Naive thymus-derived CD4-positive, alpha-beta T cell (primary cell): Measurements from ENCODE around the gene ERCC5. TPM values are rescaled to one million over a fixed set of nuclear protein-coding genes. Genes with fewer than 3 reads are reported as not detected.

Experiments used
- ATAC-seq: fragments of 150-1000 bp; cut with Tn5 transposase; 2 replicates; pipeline ENCODE4 v1.10.0; 2021; ENCODE audit warnings: mild to moderate bottlenecking, moderate library complexity
- CTCF ChIA-PET: fragments of 350-600 bp; sonication (Branson Sonifier 250); formaldehyde crosslinking; loops from one replicate; lab custom pipeline; 2021; ENCODE audit warnings: antibody characterized with exemption; lab: Charles Lee
- POLR2A ChIA-PET: fragments of 350-600 bp; sonication (Branson Sonifier 250); formaldehyde crosslinking; loops from one replicate; lab custom pipeline; 2021; ENCODE audit warnings: antibody characterized with exemption, inconsistent platforms; lab: Charles Lee
- DNase-seq, 9 donors: peaks; one replicate each; pipeline versions ENCODE4 v3.0.0 to v3.0.0-alpha.2; 2020 to 2022; ENCODE audit warnings: mixed read lengths in 1 of 9
- H3K27ac ChIP-seq: one replicate; pipeline ENCODE4 v1.7.0; 2013; ENCODE audit warnings: mild to moderate bottlenecking, low read depth, low read length, moderate library complexity
- H3K27me3 ChIP-seq, 2 donors: one replicate each; pipeline ENCODE4 v1.7.0; 2013; ENCODE audit warnings: low read length in 2 of 2, mild to moderate bottlenecking in 2 of 2, moderate library complexity in 2 of 2; ENCODE audit not compliant: control insufficient read depth in 2 of 2, insufficient read depth in 2 of 2
- H3K36me3 ChIP-seq, 3 experiments: 1 replicate in 2 of 3; 2 replicates in 1 of 3; pipeline ENCODE4 v1.7.0; 2013; ENCODE audit warnings: low read length in 3 of 3, mild to moderate bottlenecking in 3 of 3, moderate library complexity in 1 of 3; ENCODE audit not compliant: insufficient read depth in 3 of 3, control insufficient read depth in 2 of 3
- H3K4me1 ChIP-seq, 2 donors: one replicate each; pipeline ENCODE4 v1.7.0; 2013; ENCODE audit warnings: low read length in 2 of 2, mild to moderate bottlenecking in 2 of 2, moderate library complexity in 1 of 2; ENCODE audit not compliant: control insufficient read depth in 2 of 2, insufficient read depth in 2 of 2
- H3K4me3 ChIP-seq: 2 replicates; pipeline ENCODE4 v1.7.0; 2013; ENCODE audit warnings: mild to moderate bottlenecking, low read length
- H3K9me3 ChIP-seq, 3 experiments: 1 replicate in 2 of 3; 2 replicates in 1 of 3; pipeline ENCODE4 v1.7.0; 2013; ENCODE audit warnings: low read length in 3 of 3; ENCODE audit not compliant: control insufficient read depth in 2 of 3
- H3K27ac Mint-ChIP-seq, 9 donors: one replicate each; pipeline ENCODE4 v1.8.0; 2020 to 2022; ENCODE audit warnings: mixed read lengths in 9 of 9, mild to moderate bottlenecking in 8 of 9, moderate library complexity in 5 of 9, inconsistent platforms in 2 of 9
- H3K27me3 Mint-ChIP-seq, 5 donors: one replicate each; pipeline ENCODE4 v1.8.0; 2021 to 2022; ENCODE audit warnings: mixed read lengths in 5 of 5, mild to moderate bottlenecking in 1 of 5
- H3K36me3 Mint-ChIP-seq, 5 donors: one replicate each; pipeline ENCODE4 v1.8.0; 2020 to 2022; ENCODE audit warnings: mixed read lengths in 5 of 5, mild to moderate bottlenecking in 3 of 5, inconsistent platforms in 1 of 5
- H3K4me1 Mint-ChIP-seq, 7 donors: one replicate each; pipeline ENCODE4 v1.8.0; 2020 to 2022; ENCODE audit warnings: mixed read lengths in 7 of 7, mild to moderate bottlenecking in 3 of 7, inconsistent platforms in 1 of 7
- H3K4me3 Mint-ChIP-seq, 10 donors: one replicate each; pipeline ENCODE4 v1.8.0; 2020 to 2022; ENCODE audit warnings: mild to moderate bottlenecking in 10 of 10, mixed read lengths in 10 of 10, moderate library complexity in 6 of 10, inconsistent platforms in 2 of 10
- H3K9me3 Mint-ChIP-seq, 11 donors: one replicate each; pipeline ENCODE4 v1.8.0; 2020 to 2022; ENCODE audit warnings: mixed read lengths in 11 of 11, mild to moderate bottlenecking in 4 of 11, inconsistent platforms in 1 of 11, moderate library complexity in 1 of 11
- intact Hi-C, 2 donors: fragments of 100-400 bp; cut with micrococcal nuclease; formaldehyde crosslinking; loops; one replicate each; pipeline ENCODE4 v1.15.1; 2023
- polyA plus RNA-seq, 2 donors: library from polyadenylated mRNA; unstranded; fragments of 300-500 nt; fragmentation: Illumina TruSeq; gene quantifications; one replicate each; pipeline ENCODE4 v1.2.3, GENCODE V29; 2021
- total RNA-seq, 6 experiments: library from RNA in 5 of 6; stranded (reverse) in 5 of 6; gene quantifications; 1 replicate in 5 of 6; 2 replicates in 1 of 6; pipeline ENCODE4 v1.2.3 and lab custom pipeline; 2021 to 2026

The ERCC5 gene
- total and polyA plus RNA-seq, 7 experiments from 2014 or later: 48.6 to 158 (median 93.4) TPM

DNA sequence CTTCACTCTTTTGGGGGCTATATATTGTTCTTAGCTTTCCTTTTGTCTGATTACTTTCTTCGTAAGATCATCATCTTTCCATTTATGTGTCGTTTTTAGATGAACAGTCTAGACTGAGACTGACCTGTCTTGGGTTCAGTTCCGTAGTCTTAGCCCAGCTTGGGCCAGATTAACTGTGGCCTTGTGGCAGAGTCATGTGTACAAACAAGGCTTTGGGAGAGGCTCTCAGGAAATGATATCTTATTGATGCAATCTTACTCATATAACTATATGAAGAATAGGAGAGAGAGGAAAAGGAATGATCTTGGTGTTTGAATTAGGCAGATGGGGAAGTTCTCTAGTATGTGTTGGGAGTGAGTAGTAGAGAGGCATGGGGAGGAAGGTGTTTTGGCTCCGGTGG lies 6.8 kb upstream of the ERCC5 start:
- Histone ChIP-seq H3K27ac (no peak overlapping the region), H3K9me3 (no peaks in the 10 kb centered on the region), H3K4me3 (no peak overlapping the region), H3K4me1 (no peaks in the 10 kb centered on the region), H3K36me3 (no peaks in the 10 kb centered on the region), H3K27me3 (no peaks in the 10 kb centered on the region)
- intact Hi-C loops: no loop called here
- no peaks in the 10 kb centered on the region for H3K27me3 Mint-ChIP-seq
- no peaks in the 10 kb centered on the region for H3K4me1 Mint-ChIP-seq
- H3K27ac Mint-ChIP-seq: peak overlapping the region in 1 of 9 donors; percentile 0
- DNase-seq (no peak), ATAC-seq (no peak)
- H3K9me3 Mint-ChIP-seq: no peaks in the 10 kb centered on the region
- H3K36me3 Mint-ChIP-seq: peaks cover 0 to 18% (median 5%) of the 10 kb centered on the region in 5 donors
- H3K4me3 Mint-ChIP-seq: no peak overlapping the region
- ChIA-PET POLR2A (interaction anchor here (0.6 kb wide), 1 partner anchor 246 kb away, joined by 3 read pairs; no protein-coding TSS in a partner anchor), CTCF (no interaction called here)

DNA sequence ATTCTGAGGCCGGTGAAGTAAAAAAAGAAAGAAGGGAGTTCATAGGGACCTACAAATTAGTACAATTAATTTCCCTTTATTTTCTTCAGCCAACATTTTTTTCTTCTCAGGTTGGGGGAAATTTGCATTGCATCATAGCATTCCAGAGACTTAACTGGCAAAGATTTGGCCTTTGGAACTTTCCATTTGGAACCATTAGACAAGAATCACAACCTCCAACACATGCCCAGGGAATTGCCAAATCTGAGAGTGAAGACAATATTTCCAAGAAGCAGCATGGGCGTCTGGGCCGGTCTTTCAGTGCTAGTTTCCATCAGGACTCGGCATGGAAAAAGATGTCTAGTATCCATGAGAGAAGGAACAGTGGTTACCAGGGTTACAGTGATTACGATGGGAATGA lies 6.4 kb upstream of the ERCC5 start:
- Histone ChIP-seq H3K27ac (no peak overlapping the region), H3K4me3 (no peak overlapping the region), H3K36me3 (no peaks in the 10 kb centered on the region), H3K27me3 (no peaks in the 10 kb centered on the region), H3K9me3 (no peaks in the 10 kb centered on the region), H3K4me1 (no peaks in the 10 kb centered on the region)
- Mint-ChIP-seq H3K36me3 (peaks cover 0 to 16% (median 3%) of the 10 kb centered on the region in 5 donors), H3K4me3 (no peak overlapping the region), H3K4me1 (peaks cover 0 to 3% (median 2%) of the 10 kb centered on the region in 7 donors), H3K27ac (peak overlapping the region in 1 of 9 donors; percentile 28), H3K27me3 (no peaks in the 10 kb centered on the region), H3K9me3 (no peaks in the 10 kb centered on the region)
- CTCF ChIA-PET: no interaction called here
- intact Hi-C loops: no loop called here
- DNase-seq: no peak
- ATAC-seq: no peak
- POLR2A ChIA-PET: interaction anchor here (0.6 kb wide), 1 partner anchor 246 kb away, joined by 3 read pairs; no protein-coding TSS in a partner anchor

DNA sequence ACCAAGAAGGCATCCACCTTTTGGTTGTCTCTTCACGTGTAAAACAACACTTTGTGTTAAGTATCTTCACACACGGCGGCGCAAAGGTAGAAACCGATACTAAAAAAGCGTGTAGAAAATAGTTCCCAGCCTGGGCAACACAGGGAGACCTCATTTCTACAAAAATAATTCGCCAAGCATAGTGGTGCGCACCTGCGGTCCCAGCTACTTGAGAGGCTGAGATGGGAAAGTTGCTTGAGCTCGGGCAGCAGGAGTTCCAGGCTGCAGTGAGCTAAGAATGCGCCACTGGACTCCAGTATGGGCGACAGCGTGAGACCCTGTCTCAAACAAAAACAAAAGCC lies 573 bp upstream of the ERCC5 start:
- Histone ChIP-seq H3K4me3 (peak overlapping the region; percentile 98), H3K4me1 (peaks cover 19 to 29% of the 10 kb centered on the region in 2 donors), H3K36me3 (peaks cover 0 to 7% (median 0%) of the 10 kb centered on the region in 3 experiments), H3K27me3 (no peaks in the 10 kb centered on the region), H3K9me3 (no peaks in the 10 kb centered on the region), H3K27ac (peak overlapping the region; percentile 97)
- H3K27me3 Mint-ChIP-seq: peaks cover 0 to 4% (median 0%) of the 10 kb centered on the region in 5 donors
- no peak for DNase-seq
- peak overlapping the region; percentile 86 to 100 (median 96) for H3K4me3 Mint-ChIP-seq
- peaks cover 26 to 47% (median 37%) of the 10 kb centered on the region in 7 donors for H3K4me1 Mint-ChIP-seq
- POLR2A ChIA-PET: interaction anchor here (0.7 to 6.7 kb wide), 20 partner anchors 8 to 1221 kb away, joined by 3 to 351 read pairs (median 6); partner anchors contain the start of genes TEX30 and TPP2
- H3K36me3 Mint-ChIP-seq: peaks cover 0 to 6% (median 0%) of the 10 kb centered on the region in 5 donors
- intact Hi-C loops: loop anchor here (1.0 to 10.0 kb wide), 9 partner anchors 45 to 1703 kb away; partner anchors contain the start of genes TEX30 (in 1 of the 2) and TPP2 (in 1 of the 2)
- H3K27ac Mint-ChIP-seq: peak overlapping the region; percentile 93 to 100 (median 99)
- CTCF ChIA-PET: interaction anchor here (0.6 to 3.6 kb wide), 4 partner anchors 240 to 265 kb away, joined by 3 to 26 read pairs (median 3); partner anchors contain the start of gene TPP2
- peak; percentile 44 for ATAC-seq
- peaks cover 0 to 5% (median 0%) of the 10 kb centered on the region in 11 donors for H3K9me3 Mint-ChIP-seq

DNA sequence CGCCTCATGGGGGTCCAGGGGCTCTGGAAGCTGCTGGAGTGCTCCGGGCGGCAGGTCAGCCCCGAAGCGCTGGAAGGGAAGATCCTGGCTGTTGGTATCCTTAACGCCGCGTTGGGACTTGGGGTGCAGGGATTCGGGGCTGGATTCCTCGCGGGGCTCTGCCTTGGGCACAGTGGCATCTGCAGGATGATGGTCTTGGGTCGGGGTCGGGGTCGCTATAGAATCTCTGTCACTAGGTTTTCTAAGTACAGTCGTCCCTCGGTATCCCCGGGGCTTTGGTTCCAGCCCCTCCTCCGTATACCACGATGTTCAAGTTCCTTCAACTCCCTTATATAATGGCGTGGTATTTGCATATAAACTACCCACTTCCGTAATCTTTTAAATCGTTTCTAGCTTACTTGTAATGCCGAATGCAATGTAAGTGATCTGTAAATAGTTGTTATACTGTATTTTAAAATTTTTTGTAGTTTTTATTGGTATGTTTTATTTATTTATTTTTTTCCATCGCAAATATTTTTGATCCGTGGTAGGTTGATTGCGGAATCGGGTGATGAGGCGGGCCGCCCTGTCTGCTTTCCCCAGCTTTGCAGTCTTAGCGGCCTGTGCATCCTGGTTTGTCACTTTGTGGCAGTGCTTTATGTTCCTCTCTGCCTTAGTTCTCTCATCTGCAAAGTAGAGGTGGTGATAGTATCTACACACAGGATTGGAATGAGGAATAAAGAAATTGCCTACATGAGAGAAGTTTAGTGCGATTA lies 606 bp downstream of the ERCC5 start:
- Mint-ChIP-seq H3K4me3 (peak overlapping the region; percentile 86 to 100 (median 96)), H3K36me3 (peaks cover 0 to 9% (median 3%) of the 10 kb centered on the region in 5 donors), H3K4me1 (peaks cover 34 to 53% (median 43%) of the 10 kb centered on the region in 7 donors), H3K27me3 (peaks cover 0 to 4% (median 0%) of the 10 kb centered on the region in 5 donors), H3K27ac (peak overlapping the region; percentile 93 to 100 (median 99)), H3K9me3 (peaks cover 0 to 5% (median 0%) of the 10 kb centered on the region in 11 donors)
- H3K27ac ChIP-seq: peak overlapping the region; percentile 97
- CTCF ChIA-PET: interaction anchor here (0.7 to 3.6 kb wide), 6 partner anchors 75 to 267 kb away, joined by 3 to 26 read pairs (median 4); partner anchors contain the start of gene TPP2
- H3K4me1 ChIP-seq: peaks cover 19 to 34% of the 10 kb centered on the region in 2 donors
- POLR2A ChIA-PET: interaction anchor here (0.6 to 6.7 kb wide), 27 partner anchors 9 to 1222 kb away, joined by 3 to 351 read pairs (median 5); partner anchors contain the start of genes TEX30 and TPP2
- no peaks in the 10 kb centered on the region for H3K27me3 ChIP-seq
- DNase-seq (peak in 8 of 9 donors; percentile 44 to 77 (median 70)), ATAC-seq (peak; percentile 59)
- H3K4me3 ChIP-seq: peak overlapping the region; percentile 98
- peaks cover 0 to 7% (median 0%) of the 10 kb centered on the region in 3 experiments for H3K36me3 ChIP-seq
- H3K9me3 ChIP-seq: no peaks in the 10 kb centered on the region
- intact Hi-C loops: loop anchor here (1.0 to 10.0 kb wide), 11 partner anchors 24 to 1704 kb away; partner anchors contain the start of genes TEX30 (in 1 of the 2) and TPP2 (in 1 of the 2)

DNA sequence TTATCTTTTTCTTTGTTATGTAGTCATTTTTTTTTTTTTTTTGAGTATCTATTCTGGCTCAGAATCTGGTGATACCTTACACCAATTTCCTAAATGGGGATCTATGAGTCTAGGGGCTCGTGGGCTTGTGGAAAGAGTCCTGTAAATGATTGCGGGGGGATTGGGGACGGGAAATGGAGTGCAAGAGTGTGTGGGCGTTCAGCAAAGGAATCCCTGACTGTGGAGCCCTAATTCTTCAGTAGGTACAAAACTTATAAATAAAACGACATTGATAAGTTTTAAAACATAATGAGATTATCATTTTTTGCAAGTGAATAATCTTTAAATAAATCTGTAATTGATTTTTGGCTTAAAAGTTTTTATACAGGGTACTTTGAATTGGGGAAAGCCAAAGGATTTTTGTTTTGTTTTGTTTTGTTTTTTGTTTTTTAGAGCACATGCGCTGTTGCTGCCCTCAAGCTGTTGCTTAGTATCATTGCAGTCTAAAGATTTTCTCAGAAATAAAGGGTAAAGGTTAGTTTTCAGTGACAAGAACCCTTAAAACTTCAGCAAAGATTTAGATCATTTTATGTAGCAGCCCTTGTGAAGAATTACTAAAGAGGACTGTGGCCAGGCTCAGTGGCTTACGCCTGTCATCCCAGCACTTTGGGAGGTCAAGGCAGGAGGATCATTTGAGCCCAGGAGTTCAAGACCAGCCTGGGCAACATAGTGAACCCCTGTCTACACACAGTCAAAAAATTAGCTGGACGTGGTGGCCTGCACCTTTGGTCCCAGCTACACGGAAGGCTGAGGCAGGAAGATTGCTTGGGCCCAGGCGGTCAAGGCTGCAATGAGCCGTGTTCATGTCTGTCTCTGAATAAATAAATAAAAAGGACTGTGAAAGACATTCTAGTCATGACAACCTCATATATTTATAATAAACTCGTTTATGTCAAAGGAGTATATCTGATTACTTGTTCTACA lies 1.7 kb downstream of the ERCC5 start:
- Histone ChIP-seq H3K4me1 (peaks cover 19 to 34% of the 10 kb centered on the region in 2 donors), H3K27me3 (no peaks in the 10 kb centered on the region), H3K27ac (peak overlapping the region; percentile 97), H3K4me3 (peak overlapping the region; percentile 98), H3K36me3 (peaks cover 0 to 7% (median 0%) of the 10 kb centered on the region in 3 experiments), H3K9me3 (no peaks in the 10 kb centered on the region)
- Mint-ChIP-seq H3K36me3 (peaks cover 0 to 9% (median 3%) of the 10 kb centered on the region in 5 donors), H3K4me3 (peak overlapping the region; percentile 86 to 100 (median 96)), H3K27me3 (peaks cover 0 to 4% (median 0%) of the 10 kb centered on the region in 5 donors), H3K27ac (peak overlapping the region; percentile 93 to 100 (median 99)), H3K4me1 (peaks cover 35 to 63% (median 51%) of the 10 kb centered on the region in 7 donors), H3K9me3 (peaks cover 0 to 5% (median 0%) of the 10 kb centered on the region in 11 donors)
- ATAC-seq (no peak), DNase-seq (peak in 6 of 9 donors; percentile 22 to 58 (median 47))
- intact Hi-C loops: loop anchor here (1.0 to 10.0 kb wide), 9 partner anchors 23 to 1705 kb away; no protein-coding TSS in a partner anchor
- POLR2A ChIA-PET: interaction anchor here (0.6 to 6.7 kb wide), 10 partner anchors 23 to 1223 kb away, joined by 3 to 351 read pairs (median 4); partner anchors contain the start of genes TEX30 and TPP2
- CTCF ChIA-PET: interaction anchor here (0.5 to 3.6 kb wide), 6 partner anchors 23 to 1631 kb away, joined by 3 to 27 read pairs (median 3); partner anchors contain the start of genes TEX30 and TPP2
